ENCODE measurements around the gene CCNK. TPM values are rescaled to one million over a fixed set of nuclear protein-coding genes. Genes with fewer than 3 reads are reported as not detected.

Gene CCNK
- total RNA-seq, 1 experiment from 2014 or later = 84.7 TPM

DNA sequence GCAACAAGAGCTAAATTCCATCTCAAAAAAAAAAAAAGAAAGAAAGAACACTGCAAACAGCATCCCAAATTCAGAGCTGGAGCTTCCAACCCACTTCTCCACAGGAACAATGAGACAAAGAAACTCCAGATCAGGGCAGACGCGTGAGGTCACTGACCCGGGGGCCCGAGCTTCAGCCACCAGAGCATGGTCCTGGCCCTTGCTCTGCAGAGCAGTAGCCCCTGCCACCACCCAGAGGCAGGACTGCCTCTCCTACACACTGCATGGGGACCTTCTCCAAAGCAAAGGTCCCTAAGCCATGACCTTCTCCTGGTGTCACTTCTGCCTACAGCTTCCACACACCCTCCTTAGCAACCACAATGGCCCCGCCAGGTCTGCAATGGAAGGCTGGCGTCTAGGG, 53.1 kb downstream of the CCNK start (continued):
- no peak for TF ChIP-seq KAT7 (CRISPR knock-in tag; IDR thresholded peaks at IDR 0.05; ENCODE audit: borderline replicate concordance)
- TF ChIP-seq, protein P1, sequence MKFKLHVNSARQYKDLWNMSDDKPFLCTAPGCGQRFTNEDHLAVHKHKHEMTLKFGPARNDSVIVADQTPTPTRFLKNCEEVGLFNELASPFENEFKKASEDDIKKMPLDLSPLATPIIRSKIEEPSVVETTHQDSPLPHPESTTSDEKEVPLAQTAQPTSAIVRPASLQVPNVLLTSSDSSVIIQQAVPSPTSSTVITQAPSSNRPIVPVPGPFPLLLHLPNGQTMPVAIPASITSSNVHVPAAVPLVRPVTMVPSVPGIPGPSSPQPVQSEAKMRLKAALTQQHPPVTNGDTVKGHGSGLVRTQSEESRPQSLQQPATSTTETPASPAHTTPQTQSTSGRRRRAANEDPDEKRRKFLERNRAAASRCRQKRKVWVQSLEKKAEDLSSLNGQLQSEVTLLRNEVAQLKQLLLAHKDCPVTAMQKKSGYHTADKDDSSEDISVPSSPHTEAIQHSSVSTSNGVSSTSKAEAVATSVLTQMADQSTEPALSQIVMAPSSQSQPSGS (CRISPR knock-in tag; IDR thresholded peaks at IDR 0.05; ENCODE audit: borderline replicate concordance, low read depth) = no peak
- TF ChIP-seq, protein P2, sequence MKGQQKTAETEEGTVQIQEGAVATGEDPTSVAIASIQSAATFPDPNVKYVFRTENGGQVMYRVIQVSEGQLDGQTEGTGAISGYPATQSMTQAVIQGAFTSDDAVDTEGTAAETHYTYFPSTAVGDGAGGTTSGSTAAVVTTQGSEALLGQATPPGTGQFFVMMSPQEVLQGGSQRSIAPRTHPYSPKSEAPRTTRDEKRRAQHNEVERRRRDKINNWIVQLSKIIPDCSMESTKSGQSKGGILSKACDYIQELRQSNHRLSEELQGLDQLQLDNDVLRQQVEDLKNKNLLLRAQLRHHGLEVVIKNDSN (CRISPR knock-in tag; IDR thresholded peaks at IDR 0.05) = no peak
- no peak for TF ChIP-seq ZNF232 (CRISPR knock-in tag; IDR thresholded peaks at IDR 0.05)
- TF ChIP-seq IRF1 (CRISPR knock-in tag; IDR thresholded peaks at IDR 0.05) = no peak

DNA sequence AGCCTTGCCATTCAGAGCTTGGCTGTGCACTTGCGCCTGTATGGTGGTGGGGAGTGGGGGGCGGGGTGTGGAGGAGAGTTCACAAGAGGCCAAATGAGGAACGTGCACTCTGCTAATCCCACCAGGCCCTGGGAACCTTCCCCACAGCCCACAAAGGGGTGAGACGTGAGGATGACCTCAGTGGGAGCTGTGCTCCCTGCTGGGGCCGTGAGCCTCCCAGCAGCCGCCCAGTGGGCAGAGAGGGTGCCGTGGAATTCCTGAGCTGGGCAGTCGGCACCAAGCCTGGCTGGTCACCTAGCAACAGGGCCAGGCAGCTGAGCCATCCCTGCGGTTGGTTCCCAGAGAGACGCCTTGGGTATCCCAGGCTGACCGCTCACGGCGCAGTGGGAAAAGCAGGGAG, 53.7 kb downstream of the CCNK start:
- ChIA-PET POLR2A (interaction anchor here (1.2 kb wide), 1 partner anchor 58 kb away, joined by 3 read pairs; no protein-coding TSS in a partner anchor), CTCF (interaction anchor here (0.9 kb wide), 1 partner anchor 11 kb away, joined by 3 read pairs; no protein-coding TSS in a partner anchor)
- ATAC-seq (no peak), DNase-seq (ENCODE audit: low spot score) (no peak)
- Mint-ChIP-seq H3K36me3 (no peaks in the 10 kb centered on the region), H3K27ac (no peak overlapping the region), H3K27me3 (ENCODE audit: low read depth) (no peaks in the 10 kb centered on the region), H3K9me3 (no peaks in the 10 kb centered on the region), H3K4me1 (peaks cover 37% of the 10 kb centered on the region), H3K4me3 (no peak overlapping the region)
- TF ChIP-seq EMX1 (CRISPR knock-in tag; IDR thresholded peaks at IDR 0.05) (no peak), ESRRA (CRISPR knock-in tag; IDR thresholded peaks at IDR 0.05; ENCODE audit: borderline replicate concordance) (no peak), CREB1 (CRISPR knock-in tag; IDR thresholded peaks at IDR 0.05) (no peak), TEAD1 (CRISPR knock-in tag; IDR thresholded peaks at IDR 0.05) (no peak), NFE2L1 (CRISPR knock-in tag; IDR thresholded peaks at IDR 0.05) (no peak), SP1 (CRISPR knock-in tag; conservative IDR thresholded peaks at IDR 0.05) (no peak), ARID4B (CRISPR knock-in tag; IDR thresholded peaks at IDR 0.05; ENCODE audit: borderline replicate concordance) (no peak), ZNF263 (CRISPR knock-in tag; IDR thresholded peaks at IDR 0.05; ENCODE audit: low read depth) (no peak), NFATC4 (CRISPR knock-in tag; IDR thresholded peaks at IDR 0.05) (no peak), CBFB (CRISPR knock-in tag; IDR thresholded peaks at IDR 0.05; ENCODE audit: low read depth) (no peak), IRF2 (CRISPR knock-in tag; IDR thresholded peaks at IDR 0.05; ENCODE audit: borderline replicate concordance, low read depth) (no peak), ZNF219 (CRISPR knock-in tag; IDR thresholded peaks at IDR 0.05; ENCODE audit: borderline replicate concordance) (no peak), FOXJ3 (CRISPR knock-in tag; IDR thresholded peaks at IDR 0.05; ENCODE audit: borderline replicate concordance) (no peak), NR1H2 (CRISPR knock-in tag; IDR thresholded peaks at IDR 0.05) (no peak), NR3C1 (CRISPR knock-in tag; conservative IDR thresholded peaks at IDR 0.05; ENCODE audit: low read depth) (no peak), NR2C2 (CRISPR knock-in tag; IDR thresholded peaks at IDR 0.05) (no peak), ZBTB21 (CRISPR knock-in tag; IDR thresholded peaks at IDR 0.05; ENCODE audit: borderline replicate concordance) (no peak), JAZF1 (CRISPR knock-in tag; IDR thresholded peaks at IDR 0.05) (no peak), HMGA2 (CRISPR knock-in tag; IDR thresholded peaks at IDR 0.05) (no peak)

Measured in WTC11 (cell line).